Esophagus muscularis mucosa (tissue), 4 donors: ENCODE results near the gene TOR4A. TPM values are rescaled to one million over a fixed set of nuclear protein-coding genes. Genes with fewer than 3 reads are reported as not detected.

Experiments
- DNase-seq: peaks from one replicate; pipeline ENCODE4 v3.0.0-alpha.2; 2017; ENCODE audit errors: extremely low spot score
- H3K27ac ChIP-seq, 4 donors: fragments of 200-600 bp; sonication (generic); replicated peaks in 1 of 4; 1 replicate in 3 of 4; 2 replicates in 1 of 4; pipeline ENCODE4 v1.5.1; 2016 to 2019; ENCODE audit warnings: mild to moderate bottlenecking in 1 of 4
- H3K27me3 ChIP-seq, 4 donors: fragments of 200-600 bp; sonication (generic); one replicate each; pipeline versions ENCODE4 v1.5.1 to v1.6.0; 2016 to 2019
- H3K36me3 ChIP-seq, 4 donors: fragments of 200-600 bp; sonication (generic); one replicate each; pipeline ENCODE4 v1.5.1; 2016 to 2019
- H3K4me1 ChIP-seq, 4 donors: fragments of 200-600 bp; sonication (generic); one replicate each; pipeline ENCODE4 v1.5.1; 2016 to 2019
- H3K4me3 ChIP-seq, 4 donors: fragments of 200-600 bp; sonication (generic); 1 replicate in 2 of 4; 2 replicates in 2 of 4; pipeline ENCODE4 v1.5.1; 2016 to 2019; ENCODE audit warnings: mild to moderate bottlenecking in 4 of 4, moderate library complexity in 1 of 4
- H3K9me3 ChIP-seq, 4 donors: fragments of 200-600 bp; sonication (generic); 1 replicate in 3 of 4; 2 replicates in 1 of 4; pipeline ENCODE4 v1.5.1; 2016 to 2019
- CTCF ChIP-seq, 3 experiments: fragments of 200-600 bp in 2 of 3; fragments of 450-650 bp in 1 of 3; sonication (generic) in 2 of 3; IDR thresholded peaks; one replicate each; pipeline ENCODE4 v1.5.1; 2017 to 2019; ENCODE audit warnings: antibody characterized with exemption in 3 of 3, mild to moderate bottlenecking in 2 of 3, moderate library complexity in 1 of 3
- EP300 ChIP-seq: sonication (generic); formaldehyde crosslinking; IDR thresholded peaks from one replicate; pipeline ENCODE4 v1.6.1; 2017; ENCODE audit warnings: antibody characterized with exemption
- POLR2A ChIP-seq: fragments of 450-650 bp; IDR thresholded peaks from one replicate; pipeline ENCODE4 v1.6.1; 2017; ENCODE audit warnings: antibody characterized with exemption, moderate library complexity, mild to moderate bottlenecking, low read depth
- POLR2AphosphoS5 ChIP-seq, 2 donors: sonication (generic); formaldehyde crosslinking; IDR thresholded peaks; one replicate each; pipeline ENCODE4 v1.6.1; 2017; ENCODE audit warnings: antibody characterized with exemption in 2 of 2
- WGBS: methylation state at CpG from one replicate; pipeline ENCODE4 v1.1.5; 2018; 5-methylcytosine and 5-hydroxymethylcytosine counted together
- intact Hi-C: fragments of 100-400 bp; cut with DNase I; formaldehyde crosslinking; loops from one replicate; pipeline ENCODE4 v1.15.1; 2023
- total RNA-seq, 4 donors: library from RNA; depleted of rRNA; stranded (reverse); fragments of >200 nt; gene quantifications; one replicate each; pipeline versions ENCODE4 v1.1.0 to v1.2.1, GENCODE V29; 2016

Gene TOR4A
- total RNA-seq, 4 donors from 2014 or later: 5.0 to 9.2 (median 7.3) TPM

DNA sequence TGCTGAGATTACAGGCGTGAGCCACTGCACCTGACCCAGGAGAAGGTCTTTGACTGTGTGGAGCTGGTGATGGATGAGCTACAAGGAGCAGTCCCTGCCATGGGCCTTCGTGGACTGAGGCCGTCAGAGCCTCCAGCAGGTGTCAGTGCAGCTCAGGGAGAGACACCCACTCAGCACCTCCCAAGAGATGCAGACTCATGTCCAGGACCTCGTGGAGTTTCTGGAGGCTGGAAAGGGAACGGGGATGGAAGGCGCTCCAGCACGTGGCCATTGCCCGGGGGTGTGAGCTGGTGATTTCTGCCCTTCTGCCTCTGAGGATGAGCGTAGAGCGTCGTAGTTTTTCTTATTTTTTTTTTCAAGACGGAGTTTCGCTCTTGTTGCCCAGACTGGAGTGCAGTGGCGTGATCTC is 9.5 kb downstream of the TOR4A start:
- intact Hi-C loops: no loop called here
- 48% methylated on average over 12 of the region's 14 CpGs for WGBS

GRCh38 chr9:137293094-137293481 is 15.6 kb downstream of the TOR4A start:
- no peak for DNase-seq
- Histone ChIP-seq H3K27me3 (peaks cover 3 to 79% (median 35%) of the 10 kb centered on the region in 4 donors), H3K9me3 (peaks cover 0 to 8% (median 2%) of the 10 kb centered on the region in 4 donors), H3K27ac (no peak overlapping the region), H3K4me1 (peaks cover 16 to 34% (median 31%) of the 10 kb centered on the region in 4 donors), H3K36me3 (no peaks in the 10 kb centered on the region), H3K4me3 (no peak overlapping the region)
- 89% methylated on average over 10 of the region's 15 CpGs for WGBS
- TF ChIP-seq POLR2A (no peak), CTCF (IDR thresholded peaks at IDR 0.05) (no peak), EP300 (no peak), POLR2AphosphoS5 (IDR thresholded peaks at IDR 0.05) (no peak)
- intact Hi-C loops: loop anchor here (10.0 kb wide), 1 partner anchor 232 kb away; no protein-coding TSS in a partner anchor

More for the DNA sequence above, 9.5 kb downstream of the TOR4A start:
- Histone ChIP-seq H3K27ac (no peak overlapping the region), H3K36me3 (peaks cover 0 to 4% (median 0%) of the 10 kb centered on the region in 4 donors), H3K4me3 (no peak overlapping the region), H3K27me3 (peaks cover 0 to 38% (median 0%) of the 10 kb centered on the region in 4 donors), H3K9me3 (no peaks in the 10 kb centered on the region), H3K4me1 (no peaks in the 10 kb centered on the region)
- no peak for DNase-seq
- TF ChIP-seq POLR2A: no peak
- peak in 1 of 2 donors; percentile 18 for TF ChIP-seq POLR2AphosphoS5 (IDR thresholded peaks at IDR 0.05)
- peak; percentile 33 to 50 (median 44) for TF ChIP-seq CTCF (IDR thresholded peaks at IDR 0.05)

DNA sequence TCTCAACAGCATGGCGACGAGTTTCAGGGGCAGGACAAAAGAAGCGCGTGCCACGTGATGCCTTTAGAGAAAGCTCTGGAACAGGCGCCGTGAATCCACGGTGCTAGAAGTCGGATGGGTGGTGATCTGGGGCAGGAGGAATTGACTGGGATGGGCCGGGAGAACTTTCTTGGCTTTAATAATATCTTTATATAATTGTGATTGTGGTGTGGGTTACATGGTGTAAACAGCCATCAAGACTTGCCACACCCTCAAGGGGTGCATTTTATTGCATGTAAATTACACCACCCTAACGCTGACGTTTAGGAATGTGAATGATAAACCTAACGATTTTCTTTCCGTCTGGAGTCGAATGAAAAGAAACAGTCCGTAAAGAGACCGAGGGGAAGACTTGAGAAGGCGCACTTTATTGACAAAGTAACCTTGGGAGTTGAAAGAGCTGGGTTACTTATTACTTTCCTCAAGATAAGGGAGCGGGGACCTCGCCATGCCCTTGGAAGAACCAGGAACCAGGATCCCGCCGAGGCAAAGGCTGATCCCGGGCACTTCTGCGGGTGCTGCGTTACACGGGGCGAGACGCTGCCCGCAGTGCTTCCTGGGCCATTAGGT is 16.1 kb downstream of the TOR4A start:
- TF ChIP-seq POLR2AphosphoS5 (IDR thresholded peaks at IDR 0.05) (no peak), CTCF (IDR thresholded peaks at IDR 0.05) (no peak), POLR2A (no peak), EP300 (no peak)
- peaks cover 20 to 39% (median 33%) of the 10 kb centered on the region in 4 donors for H3K4me1 ChIP-seq
- H3K27ac ChIP-seq: no peak overlapping the region
- WGBS: 83% methylated on average over 29 of the region's 29 CpGs
- DNase-seq: no peak
- H3K9me3 ChIP-seq: peaks cover 0 to 8% (median 2%) of the 10 kb centered on the region in 4 donors
- H3K27me3 ChIP-seq: peaks cover 4 to 84% (median 39%) of the 10 kb centered on the region in 4 donors
- no peak overlapping the region for H3K4me3 ChIP-seq
- H3K36me3 ChIP-seq: no peaks in the 10 kb centered on the region
- intact Hi-C loops: loop anchor here (10.0 kb wide), 1 partner anchor 231 kb away; no protein-coding TSS in a partner anchor

DNA sequence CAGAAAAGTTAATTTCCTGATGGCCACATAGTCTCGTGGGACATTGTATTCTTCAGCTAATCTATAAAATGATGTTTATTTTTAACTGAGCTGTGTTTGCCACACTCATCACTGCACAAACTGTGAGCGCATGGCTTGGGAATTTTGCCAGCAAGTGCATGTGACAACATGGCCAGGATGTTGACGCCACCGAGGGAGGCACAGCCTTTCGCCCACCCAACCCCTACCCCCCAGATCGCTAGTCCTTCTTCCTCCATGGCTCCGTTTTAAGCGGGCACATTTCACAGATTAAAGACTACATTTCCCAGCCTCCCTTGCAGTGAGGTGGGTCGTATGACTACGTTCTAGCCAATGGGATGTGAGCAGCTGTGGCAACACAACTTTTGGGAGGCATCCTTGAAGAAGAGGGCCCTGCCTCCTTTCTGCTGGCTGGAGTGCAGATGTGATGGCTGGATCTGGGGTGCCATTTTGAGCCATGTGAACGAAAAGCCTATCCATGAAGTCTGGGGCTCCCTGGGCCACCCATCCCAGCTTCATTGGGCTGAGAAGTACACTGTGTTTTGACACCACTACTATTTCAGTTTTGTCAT is 16.7 kb downstream of the TOR4A start:
- peaks cover 0 to 8% (median 2%) of the 10 kb centered on the region in 4 donors for H3K9me3 ChIP-seq
- peaks cover 4 to 90% (median 43%) of the 10 kb centered on the region in 4 donors for H3K27me3 ChIP-seq
- peaks cover 20 to 45% (median 33%) of the 10 kb centered on the region in 4 donors for H3K4me1 ChIP-seq
- no peak overlapping the region for H3K27ac ChIP-seq
- TF ChIP-seq EP300: no peak
- no peak for TF ChIP-seq POLR2AphosphoS5 (IDR thresholded peaks at IDR 0.05)
- no peak for TF ChIP-seq POLR2A
- no peak overlapping the region for H3K4me3 ChIP-seq
- 57% methylated on average over 11 of the region's 11 CpGs for WGBS
- no peaks in the 10 kb centered on the region for H3K36me3 ChIP-seq
- DNase-seq: no peak
- intact Hi-C loops: loop anchor here (10.0 kb wide), 1 partner anchor 231 kb away; no protein-coding TSS in a partner anchor

- intact Hi-C loops: loop anchor here (5.0 to 10.0 kb wide), 2 partner anchors 113 to 230 kb away; no protein-coding TSS in a partner anchor
- Histone ChIP-seq H3K4me3 (peak overlapping the region; percentile 45 to 66 (median 50)), H3K27me3 (peaks cover 4 to 92% (median 49%) of the 10 kb centered on the region in 4 donors), H3K36me3 (no peaks in the 10 kb centered on the region), H3K4me1 (peaks cover 22 to 51% (median 33%) of the 10 kb centered on the region in 4 donors), H3K9me3 (peaks cover 0 to 8% (median 2%) of the 10 kb centered on the region in 4 donors), H3K27ac (no peak overlapping the region)
- DNase-seq: no peak
- 30% methylated on average over 7 of the region's 35 CpGs for WGBS
- TF ChIP-seq CTCF (IDR thresholded peaks at IDR 0.05) (peak in 2 of 3 experiments; percentile 10 to 16), EP300 (no peak)
Observed at GRCh38 chr9:137294681-137295237, 17.2 kb downstream of the TOR4A start.
